ENCODE measurements around the gene CD38. TPM values are rescaled to one million over a fixed set of nuclear protein-coding genes. Genes with fewer than 3 reads are reported as not detected.
"Not testable (repeated sequence)": the region's sequence is repeated elsewhere in the genome, so short reads cannot be mapped to it uniquely, and the experiment has no call there.

The CD38 gene
- total and polyA plus RNA-seq, 4 donors, result 3.2 to 9.4 (median 5.3) TPM

GRCh38 chr4:15799141-15799540, 21.0 kb downstream of the CD38 start:
- Histone ChIP-seq H3K4me1 (ENCODE audit: control insufficient read depth in 4 of 4, insufficient read depth in 4 of 4, low read length in 3 of 4) (peaks cover 0 to 5% (median 0%) of the 10 kb centered on the region in 4 donors), H3K9me3 (ENCODE audit: control insufficient read depth in 4 of 4, low read length in 3 of 4) (no peaks in the 10 kb centered on the region), H3K4me3 (ENCODE audit: low read depth in 1 of 3, low read length in 3 of 3) (no peak overlapping the region), H3K36me3 (ENCODE audit: control insufficient read depth in 4 of 4, insufficient read depth in 3 of 4, low read depth in 1 of 4, low read length in 3 of 4) (no peaks in the 10 kb centered on the region), H3K27ac (ENCODE audit: low read depth in 1 of 2, low read length in 2 of 2) (no peak overlapping the region), H3K9ac (ENCODE audit: low read depth in 1 of 2, low read length in 2 of 2) (no peak overlapping the region), H3K27me3 (ENCODE audit: control insufficient read depth in 4 of 4, insufficient read depth in 4 of 4, low read length in 3 of 4) (no peaks in the 10 kb centered on the region)
- TF ChIP-seq CTCF (IDR thresholded peaks at IDR 0.05; ENCODE audit: low read depth, low read length, missing input control) (no peak), RAD21 (IDR thresholded peaks at IDR 0.05) (no peak), GABPA (IDR thresholded peaks at IDR 0.05 in 1 of 2, conservative IDR thresholded peaks at IDR 0.05 in 1 of 2) (no peak), RXRA (IDR thresholded peaks at IDR 0.05) (no peak), MAX (IDR thresholded peaks at IDR 0.05) (no peak), TAF1 (conservative IDR thresholded peaks at IDR 0.05) (no peak), JUND (IDR thresholded peaks at IDR 0.05) (no peak), ZBTB33 (IDR thresholded peaks at IDR 0.05) (no peak), FOXA2 (IDR thresholded peaks at IDR 0.05) (no peak), HNF4A (conservative IDR thresholded peaks at IDR 0.05) (no peak), EGR1 (IDR thresholded peaks at IDR 0.05; ENCODE audit: low read depth in 2 of 2) (no peak)
- no peak for DNase-seq (ENCODE audit: low spot score)
- WGBS, result 92% methylated on average over 4 of the region's 4 CpGs

GRCh38 chr4:15799701-15800100, 21.6 kb downstream of the CD38 start:
- no peak overlapping the region for H3K27ac ChIP-seq (ENCODE audit: low read depth in 1 of 2, low read length in 2 of 2)
- TF ChIP-seq YY1 (IDR thresholded peaks at IDR 0.05) (no peak), CTCF (IDR thresholded peaks at IDR 0.05; ENCODE audit: low read depth, low read length, missing input control) (no peak), NR2F2 (IDR thresholded peaks at IDR 0.05) (no peak), HNF4A (conservative IDR thresholded peaks at IDR 0.05) (no peak), MAX (IDR thresholded peaks at IDR 0.05) (no peak), JUND (IDR thresholded peaks at IDR 0.05) (no peak)
- no peak overlapping the region for H3K4me3 ChIP-seq (ENCODE audit: low read depth in 1 of 3, low read length in 3 of 3)
- no peaks in the 10 kb centered on the region for H3K27me3 ChIP-seq (ENCODE audit: control insufficient read depth in 4 of 4, insufficient read depth in 4 of 4, low read length in 3 of 4)
- H3K4me1 ChIP-seq (ENCODE audit: control insufficient read depth in 4 of 4, insufficient read depth in 4 of 4, low read length in 3 of 4), result peaks cover 0 to 2% (median 0%) of the 10 kb centered on the region in 4 donors
- 81% methylated on average over 2 of the region's 2 CpGs for WGBS
- no peak overlapping the region for H3K9ac ChIP-seq (ENCODE audit: low read depth in 1 of 2, low read length in 2 of 2)
- H3K36me3 ChIP-seq (ENCODE audit: control insufficient read depth in 4 of 4, insufficient read depth in 3 of 4, low read depth in 1 of 4, low read length in 3 of 4), result no peaks in the 10 kb centered on the region
- H3K9me3 ChIP-seq (ENCODE audit: control insufficient read depth in 4 of 4, low read length in 3 of 4), result no peaks in the 10 kb centered on the region
- no peak for DNase-seq (ENCODE audit: low spot score)

GRCh38 chr4:15802497-15802896, 24.4 kb downstream of the CD38 start:
- H3K4me1 ChIP-seq (ENCODE audit: control insufficient read depth in 4 of 4, insufficient read depth in 4 of 4, low read length in 3 of 4); H3K36me3 ChIP-seq (ENCODE audit: control insufficient read depth in 4 of 4, insufficient read depth in 3 of 4, low read depth in 1 of 4, low read length in 3 of 4); H3K9ac ChIP-seq (ENCODE audit: low read depth in 1 of 2, low read length in 2 of 2); H3K4me3 ChIP-seq (ENCODE audit: low read depth in 1 of 3, low read length in 3 of 3); H3K27ac ChIP-seq (ENCODE audit: low read depth in 1 of 2, low read length in 2 of 2); H3K9me3 ChIP-seq (ENCODE audit: control insufficient read depth in 4 of 4, low read length in 3 of 4); DNase-seq (ENCODE audit: low spot score); H3K27me3 ChIP-seq (ENCODE audit: control insufficient read depth in 4 of 4, insufficient read depth in 4 of 4, low read length in 3 of 4): not testable (repeated sequence)
